ENCODE results near the gene TPSD1.
"Not testable (repeated sequence)": the region's sequence is repeated elsewhere in the genome, so short reads cannot be mapped to it uniquely, and the experiment has no call there.

- TF ChIP-seq CTCF (conservative IDR thresholded peaks at IDR 0.05); EZH2 (IDR thresholded peaks at IDR 0.05; ENCODE audit: low read depth): not testable (repeated sequence)
Observed at GRCh38 chr16:1269418-1269817, 13.5 kb downstream of the TPSD1 start.
